ENCODE results near the gene CAMK2D.

DNA sequence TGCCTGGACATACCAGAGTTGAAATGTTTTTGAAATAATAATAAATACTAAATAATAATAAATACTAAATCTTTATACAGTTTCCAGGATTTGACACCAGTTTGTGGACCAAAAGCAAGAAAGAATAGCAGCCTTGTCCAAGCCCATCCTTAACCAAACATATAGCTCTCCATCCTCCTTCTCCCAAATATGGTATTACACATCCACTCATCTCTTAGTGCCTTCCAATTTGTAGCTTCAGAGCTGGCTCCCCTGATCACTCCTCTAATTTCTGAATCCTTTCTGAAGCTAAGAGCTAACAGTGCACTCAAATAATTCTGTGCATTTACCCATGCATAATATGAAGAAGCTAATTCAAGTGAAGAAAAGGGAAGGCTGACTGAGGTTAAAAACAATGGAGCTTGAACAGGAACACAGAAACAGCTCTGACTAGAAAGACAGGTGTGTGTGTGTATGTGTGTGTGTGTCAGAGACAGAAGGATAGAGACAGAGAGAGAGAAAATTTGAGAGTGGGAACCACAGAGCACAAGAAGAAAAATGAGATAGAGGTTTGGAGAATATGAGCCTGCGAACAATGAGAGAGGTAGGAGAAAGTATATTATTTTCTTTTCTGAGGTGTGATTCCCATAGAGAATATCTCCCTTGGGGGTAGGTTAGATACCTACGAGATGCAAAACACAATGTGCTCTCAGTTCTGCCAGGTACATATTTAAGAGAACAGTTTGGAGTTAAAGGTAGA, 123.5 kb downstream of the CAMK2D start:
- TF ChIP-seq CTCF (IDR thresholded peaks at IDR 0.05; ENCODE audit: low read depth, low read length, missing input control) = no peak
- TF ChIP-seq, protein P1, sequence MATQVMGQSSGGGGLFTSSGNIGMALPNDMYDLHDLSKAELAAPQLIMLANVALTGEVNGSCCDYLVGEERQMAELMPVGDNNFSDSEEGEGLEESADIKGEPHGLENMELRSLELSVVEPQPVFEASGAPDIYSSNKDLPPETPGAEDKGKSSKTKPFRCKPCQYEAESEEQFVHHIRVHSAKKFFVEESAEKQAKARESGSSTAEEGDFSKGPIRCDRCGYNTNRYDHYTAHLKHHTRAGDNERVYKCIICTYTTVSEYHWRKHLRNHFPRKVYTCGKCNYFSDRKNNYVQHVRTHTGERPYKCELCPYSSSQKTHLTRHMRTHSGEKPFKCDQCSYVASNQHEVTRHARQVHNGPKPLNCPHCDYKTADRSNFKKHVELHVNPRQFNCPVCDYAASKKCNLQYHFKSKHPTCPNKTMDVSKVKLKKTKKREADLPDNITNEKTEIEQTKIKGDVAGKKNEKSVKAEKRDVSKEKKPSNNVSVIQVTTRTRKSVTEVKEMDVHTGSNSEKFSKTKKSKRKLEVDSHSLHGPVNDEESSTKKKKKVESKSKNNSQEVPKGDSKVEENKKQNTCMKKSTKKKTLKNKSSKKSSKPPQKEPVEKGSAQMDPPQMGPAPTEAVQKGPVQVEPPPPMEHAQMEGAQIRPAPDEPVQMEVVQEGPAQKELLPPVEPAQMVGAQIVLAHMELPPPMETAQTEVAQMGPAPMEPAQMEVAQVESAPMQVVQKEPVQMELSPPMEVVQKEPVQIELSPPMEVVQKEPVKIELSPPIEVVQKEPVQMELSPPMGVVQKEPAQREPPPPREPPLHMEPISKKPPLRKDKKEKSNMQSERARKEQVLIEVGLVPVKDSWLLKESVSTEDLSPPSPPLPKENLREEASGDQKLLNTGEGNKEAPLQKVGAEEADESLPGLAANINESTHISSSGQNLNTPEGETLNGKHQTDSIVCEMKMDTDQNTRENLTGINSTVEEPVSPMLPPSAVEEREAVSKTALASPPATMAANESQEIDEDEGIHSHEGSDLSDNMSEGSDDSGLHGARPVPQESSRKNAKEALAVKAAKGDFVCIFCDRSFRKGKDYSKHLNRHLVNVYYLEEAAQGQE (IDR thresholded peaks at IDR 0.05) = no peak
- no peak for TF ChIP-seq JUND (IDR thresholded peaks at IDR 0.05)
- TF ChIP-seq, protein P2, sequence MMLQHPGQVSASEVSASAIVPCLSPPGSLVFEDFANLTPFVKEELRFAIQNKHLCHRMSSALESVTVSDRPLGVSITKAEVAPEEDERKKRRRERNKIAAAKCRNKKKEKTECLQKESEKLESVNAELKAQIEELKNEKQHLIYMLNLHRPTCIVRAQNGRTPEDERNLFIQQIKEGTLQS (IDR thresholded peaks at IDR 0.05) = no peak
- no peak for TF ChIP-seq EGR1 (IDR thresholded peaks at IDR 0.05; ENCODE audit: low read depth in 2 of 2)
- TF ChIP-seq MAX (IDR thresholded peaks at IDR 0.05) = no peak
